A549 (cell line): ENCODE measurements around the gene CNDP1. TPM values are rescaled to one million over a fixed set of nuclear protein-coding genes. Genes with fewer than 3 reads are reported as not detected.
"Not testable (repeated sequence)": the region's sequence is repeated elsewhere in the genome, so short reads cannot be mapped to it uniquely, and the experiment has no call there.

Experiments used
- ATAC-seq, 2 experiments: fragments of 200-7000 bp in 1 of 2; fragments of >200 bp in 1 of 2; cut with Nextera tagmentation in 1 of 2; cut with Tn5 transposase in 1 of 2; 3 replicates each; pipeline versions ENCODE4 v1.8.0 to v1.9.1; 2018 to 2020; ENCODE audit warnings: mild to moderate bottlenecking in 1 of 2, moderate library complexity in 1 of 2
- CTCF ChIA-PET: fragments of 300-600 bp; sonication (Branson Sonifier 250); formaldehyde crosslinking; extraction: SDS; loops from one replicate; lab custom pipeline; 2021; ENCODE audit warnings: antibody characterized with exemption, inconsistent platforms; lab: Yijun Ruan, JAX
- POLR2A ChIA-PET: fragments of 350-600 bp; formaldehyde crosslinking; extraction: SDS; loops from one replicate; lab custom pipeline; 2021; ENCODE audit warnings: antibody characterized with exemption, inconsistent platforms; lab: Yijun Ruan, JAX
- DNase-seq, 2 experiments: peaks; one replicate each; pipeline versions ENCODE4 v3.0.0 to v3.0.0-alpha.2; 2011 to 2016; ENCODE audit warnings: low read depth in 1 of 2, low spot score in 1 of 2
- FAIRE-seq: peaks from 2 replicates; lab custom pipeline; 2011; peaks lifted over from hg19 to GRCh38; lab: Jason Lieb, UNC
- H3K27ac ChIP-seq, 2 experiments: fragments of >200 bp; sonication (Bioruptor Twin); formaldehyde crosslinking; 3 replicates each; pipeline ENCODE4 v1.5.1; 2016 to 2017
- H3K4me1 ChIP-seq: fragments of >200 bp; sonication (Bioruptor Twin); formaldehyde crosslinking; 3 replicates; pipeline ENCODE4 v1.6.1; 2016
- H3K4me2 ChIP-seq: fragments of >200 bp; sonication (Bioruptor Twin); formaldehyde crosslinking; 3 replicates; pipeline ENCODE4 v1.6.1; 2016
- H3K4me3 ChIP-seq: fragments of >200 bp; sonication (Bioruptor Twin); formaldehyde crosslinking; 3 replicates; pipeline ENCODE4 v1.5.1; 2016
- H3K9me3 ChIP-seq: fragments of >200 bp; sonication (Bioruptor Twin); formaldehyde crosslinking; 3 replicates; pipeline ENCODE4 v1.6.1; 2016
- BHLHE40 ChIP-seq: IDR thresholded peaks from 2 replicates; pipeline ENCODE4 v1.6.1; 2012; ENCODE audit warnings: low read depth, low read length, inconsistent platforms
- CBX2 ChIP-seq: fragments of 200-600 bp; sonication (generic); IDR thresholded peaks from 2 replicates; pipeline ENCODE4 v1.6.1; 2016; ENCODE audit warnings: low read depth, mild to moderate bottlenecking, borderline replicate concordance
- CHD4 ChIP-seq: fragments of 200-600 bp; sonication (generic); IDR thresholded peaks from 2 replicates; pipeline ENCODE4 v1.6.1; 2016; ENCODE audit warnings: antibody characterized with exemption, mild to moderate bottlenecking, borderline replicate concordance
- EP300 ChIP-seq, 2 experiments: fragments of >200 bp; sonication (Bioruptor Twin); formaldehyde crosslinking; IDR thresholded peaks; 2 replicates in 1 of 2; 3 replicates in 1 of 2; pipeline ENCODE4 v1.6.1; 2016 to 2017
- FOSL2 ChIP-seq, 2 experiments: fragments of 450-650 bp in 1 of 2; fragments of >200 bp in 1 of 2; sonication (Bioruptor Twin) in 1 of 2; formaldehyde crosslinking; IDR thresholded peaks; 2 replicates each; pipeline versions ENCODE4 v1.5.0 to v1.6.1; 2016 to 2020; ENCODE audit warnings: mild to moderate bottlenecking in 1 of 2, moderate library complexity in 1 of 2
- GATA3 ChIP-seq: IDR thresholded peaks from 2 replicates; pipeline ENCODE4 v1.6.1; 2012; ENCODE audit warnings: borderline replicate concordance
- HDAC2 ChIP-seq: fragments of 200-600 bp; sonication (generic); IDR thresholded peaks from 2 replicates; pipeline ENCODE4 v1.6.1; 2016
- HEYL ChIP-seq: fragments of 250-450 bp; sonication (Bioruptor Pico); IDR thresholded peaks from 2 replicates; pipeline ENCODE4 v1.8.0; 2021; ENCODE audit warnings: mild to moderate bottlenecking, moderate library complexity
- HOXB13 ChIP-seq: fragments of 250-450 bp; sonication (Bioruptor Pico); IDR thresholded peaks from 2 replicates; pipeline ENCODE4 v1.5.0; 2020; ENCODE audit warnings: low read depth, mild to moderate bottlenecking, moderate library complexity
- JUNB ChIP-seq: fragments of >200 bp; sonication (Bioruptor Twin); formaldehyde crosslinking; IDR thresholded peaks from 2 replicates; pipeline ENCODE4 v1.6.1; 2016
- KDM1A ChIP-seq: fragments of 200-600 bp; sonication (generic); IDR thresholded peaks from 2 replicates; pipeline ENCODE4 v1.6.1; 2016; ENCODE audit warnings: low read depth, mild to moderate bottlenecking
- KDM5A ChIP-seq: fragments of 200-600 bp; sonication (generic); IDR thresholded peaks from 2 replicates; pipeline ENCODE4 v1.6.1; 2016; ENCODE audit warnings: antibody characterized with exemption, mild to moderate bottlenecking
- MYC ChIP-seq: IDR thresholded peaks from 2 replicates; pipeline ENCODE4 v1.6.1; 2012; ENCODE audit warnings: mild to moderate bottlenecking, inconsistent platforms, low read length, improper control_type of control experiment, borderline replicate concordance
- POLR2A ChIP-seq: IDR thresholded peaks from 2 replicates; pipeline ENCODE4 v1.6.1; 2012; ENCODE audit warnings: mild to moderate bottlenecking, low read length
- RAD21 ChIP-seq, 2 experiments: fragments of >200 bp in 1 of 2; sonication (Bioruptor Twin) in 1 of 2; formaldehyde crosslinking in 1 of 2; IDR thresholded peaks in 1 of 2; conservative IDR thresholded peaks in 1 of 2; 2 replicates in 1 of 2; 3 replicates in 1 of 2; pipeline ENCODE4 v1.6.1; 2012 to 2018; ENCODE audit warnings: inconsistent platforms in 1 of 2
- RCOR1 ChIP-seq: fragments of 150-350 bp; IDR thresholded peaks from 2 replicates; pipeline ENCODE4 v1.6.1; 2014; ENCODE audit warnings: antibody characterized with exemption, low read length, low read depth
- RFX5 ChIP-seq: fragments of 450-650 bp; IDR thresholded peaks from 2 replicates; pipeline ENCODE4 v1.7.1; 2014; ENCODE audit warnings: antibody characterized with exemption, mild to moderate bottlenecking, moderate library complexity
- RNF2 ChIP-seq: fragments of 200-600 bp; sonication (generic); IDR thresholded peaks from 2 replicates; pipeline ENCODE4 v1.6.1; 2016; ENCODE audit warnings: low read depth, mild to moderate bottlenecking, antibody characterized with exemption, moderate library complexity, borderline replicate concordance
- SREBF2 ChIP-seq: fragments of 450-650 bp; IDR thresholded peaks from 2 replicates; pipeline ENCODE4 v1.6.1; 2014; ENCODE audit warnings: mild to moderate bottlenecking, moderate library complexity
- TP53 ChIP-seq: fragments of 250-450 bp; sonication (Bioruptor Pico); IDR thresholded peaks from 2 replicates; pipeline ENCODE4 v1.5.0; 2021; ENCODE audit warnings: mild to moderate bottlenecking, moderate library complexity
- ZFP36 ChIP-seq: fragments of 450-650 bp; IDR thresholded peaks from 2 replicates; pipeline ENCODE4 v1.6.1; 2014; ENCODE audit warnings: borderline replicate concordance; ENCODE audit not compliant: partially characterized antibody
- ZSCAN20 ChIP-seq: fragments of 250-450 bp; sonication (Bioruptor Pico); IDR thresholded peaks from 2 replicates; pipeline ENCODE4 v1.8.0; 2022; ENCODE audit warnings: mild to moderate bottlenecking, moderate library complexity
- WGBS: methylation state at CpG from one replicate; pipeline ENCODE4 v1.1.6; 2017; ENCODE audit errors: missing lambda C conversion rate; 5-methylcytosine and 5-hydroxymethylcytosine counted together
- polyA plus RNA-seq, 4 experiments: library from polyadenylated mRNA; depleted of rRNA in 3 of 4; stranded (reverse); fragments of >200 nt; fragmentation: RNase III in 1 of 4; extraction: RNeasy Plus Mini Kit Qiagen cat#74134 plus additional on column Dnase treatment in 1 of 4; gene quantifications; 2 replicates in 3 of 4; 3 replicates in 1 of 4; pipeline ENCODE4 v1.2.3, GENCODE V29; 2011 to 2017
- TF ChIP-seq, protein P1 (sequence below): fragments of 250-450 bp; sonication (Bioruptor Pico); IDR thresholded peaks from 2 replicates; pipeline ENCODE4 v1.5.0; 2020; ENCODE audit warnings: low read depth, mild to moderate bottlenecking, moderate library complexity
- TF ChIP-seq, protein P2 (sequence below): fragments of 200-600 bp; sonication (generic); IDR thresholded peaks from 2 replicates; pipeline ENCODE4 v1.6.1; 2016; ENCODE audit warnings: antibody characterized with exemption, mild to moderate bottlenecking, moderate library complexity
- TF ChIP-seq, protein P3 (sequence below): IDR thresholded peaks from 2 replicates; pipeline ENCODE4 v1.6.1; 2012; ENCODE audit warnings: low read depth, borderline replicate concordance
- TF ChIP-seq, protein P4 (sequence below): fragments of 450-650 bp; IDR thresholded peaks from 2 replicates; pipeline ENCODE4 v1.6.1; 2014; ENCODE audit warnings: antibody characterized with exemption
- TF ChIP-seq, protein P5 (sequence below): fragments of >200 bp; sonication (Bioruptor Twin); formaldehyde crosslinking; IDR thresholded peaks from 2 replicates; pipeline ENCODE4 v1.6.1; 2016
- TF ChIP-seq, protein P6 (sequence below): IDR thresholded peaks from 2 replicates; pipeline ENCODE4 v1.6.1; 2012

Gene CNDP1
- polyA plus RNA-seq, 2 of the 4 experiments (the other 2 are of a cell fraction) = 0.16 TPM; not detected in 1

DNA sequence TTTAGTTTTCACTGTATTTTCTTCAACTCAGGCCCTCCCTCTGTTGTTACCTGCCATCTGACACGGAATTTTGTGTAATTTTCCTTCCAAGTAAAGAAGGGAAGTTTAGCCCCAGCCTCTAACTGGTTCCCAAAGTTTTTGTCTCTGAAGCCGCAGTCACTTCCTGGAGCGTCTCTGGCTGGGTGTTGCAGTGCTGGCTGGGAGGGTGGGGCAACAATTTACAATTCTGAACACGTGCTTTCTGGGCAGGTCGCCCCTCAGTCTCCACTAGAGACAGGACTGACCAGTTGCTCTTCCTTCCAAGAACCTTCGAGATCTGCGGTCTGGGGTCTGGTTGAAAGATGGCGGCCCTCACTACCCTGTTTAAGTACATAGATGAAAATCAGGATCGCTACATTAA, 34.7 kb upstream of the CNDP1 start:
- H3K27ac ChIP-seq = no peak overlapping the region
- 80% methylated on average over 9 of the region's 9 CpGs for WGBS
- POLR2A ChIA-PET = no interaction called here
- FAIRE-seq = no peak
- peaks cover 6% of the 10 kb centered on the region; the same call in 1 of the 3 replicates for H3K4me1 ChIP-seq
- no peaks in the 10 kb centered on the region for H3K9me3 ChIP-seq
- ATAC-seq = no peak
- H3K4me2 ChIP-seq = no peak overlapping the region
- TF ChIP-seq FOSL2 (IDR thresholded peaks at IDR 0.05) (no peak), FOSL2 (CRISPR knock-in tag; IDR thresholded peaks at IDR 0.05) (no peak), KDM1A (no peak), RCOR1 (no peak), KDM5A (no peak), HOXB13 (CRISPR knock-in tag) (no peak), RNF2 (no peak), BHLHE40 (no peak), GATA3 (no peak), TP53 (no peak), MYC (no peak), RAD21 (conservative IDR thresholded peaks at IDR 0.05 in 1 of 2, IDR thresholded peaks at IDR 0.05 in 1 of 2) (no peak), RFX5 (no peak), HDAC2 (no peak), CHD4 (no peak), SREBF2 (no peak), ZSCAN20 (CRISPR knock-in tag) (no peak), POLR2A (no peak)
- TF ChIP-seq, protein P1, sequence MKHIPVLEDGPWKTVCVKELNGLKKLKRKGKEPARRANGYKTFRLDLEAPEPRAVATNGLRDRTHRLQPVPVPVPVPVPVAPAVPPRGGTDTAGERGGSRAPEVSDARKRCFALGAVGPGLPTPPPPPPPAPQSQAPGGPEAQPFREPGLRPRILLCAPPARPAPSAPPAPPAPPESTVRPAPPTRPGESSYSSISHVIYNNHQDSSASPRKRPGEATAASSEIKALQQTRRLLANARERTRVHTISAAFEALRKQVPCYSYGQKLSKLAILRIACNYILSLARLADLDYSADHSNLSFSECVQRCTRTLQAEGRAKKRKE (CRISPR knock-in tag) = no peak
- TF ChIP-seq, protein P2, sequence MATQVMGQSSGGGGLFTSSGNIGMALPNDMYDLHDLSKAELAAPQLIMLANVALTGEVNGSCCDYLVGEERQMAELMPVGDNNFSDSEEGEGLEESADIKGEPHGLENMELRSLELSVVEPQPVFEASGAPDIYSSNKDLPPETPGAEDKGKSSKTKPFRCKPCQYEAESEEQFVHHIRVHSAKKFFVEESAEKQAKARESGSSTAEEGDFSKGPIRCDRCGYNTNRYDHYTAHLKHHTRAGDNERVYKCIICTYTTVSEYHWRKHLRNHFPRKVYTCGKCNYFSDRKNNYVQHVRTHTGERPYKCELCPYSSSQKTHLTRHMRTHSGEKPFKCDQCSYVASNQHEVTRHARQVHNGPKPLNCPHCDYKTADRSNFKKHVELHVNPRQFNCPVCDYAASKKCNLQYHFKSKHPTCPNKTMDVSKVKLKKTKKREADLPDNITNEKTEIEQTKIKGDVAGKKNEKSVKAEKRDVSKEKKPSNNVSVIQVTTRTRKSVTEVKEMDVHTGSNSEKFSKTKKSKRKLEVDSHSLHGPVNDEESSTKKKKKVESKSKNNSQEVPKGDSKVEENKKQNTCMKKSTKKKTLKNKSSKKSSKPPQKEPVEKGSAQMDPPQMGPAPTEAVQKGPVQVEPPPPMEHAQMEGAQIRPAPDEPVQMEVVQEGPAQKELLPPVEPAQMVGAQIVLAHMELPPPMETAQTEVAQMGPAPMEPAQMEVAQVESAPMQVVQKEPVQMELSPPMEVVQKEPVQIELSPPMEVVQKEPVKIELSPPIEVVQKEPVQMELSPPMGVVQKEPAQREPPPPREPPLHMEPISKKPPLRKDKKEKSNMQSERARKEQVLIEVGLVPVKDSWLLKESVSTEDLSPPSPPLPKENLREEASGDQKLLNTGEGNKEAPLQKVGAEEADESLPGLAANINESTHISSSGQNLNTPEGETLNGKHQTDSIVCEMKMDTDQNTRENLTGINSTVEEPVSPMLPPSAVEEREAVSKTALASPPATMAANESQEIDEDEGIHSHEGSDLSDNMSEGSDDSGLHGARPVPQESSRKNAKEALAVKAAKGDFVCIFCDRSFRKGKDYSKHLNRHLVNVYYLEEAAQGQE = no peak
- TF ChIP-seq, protein P3, sequence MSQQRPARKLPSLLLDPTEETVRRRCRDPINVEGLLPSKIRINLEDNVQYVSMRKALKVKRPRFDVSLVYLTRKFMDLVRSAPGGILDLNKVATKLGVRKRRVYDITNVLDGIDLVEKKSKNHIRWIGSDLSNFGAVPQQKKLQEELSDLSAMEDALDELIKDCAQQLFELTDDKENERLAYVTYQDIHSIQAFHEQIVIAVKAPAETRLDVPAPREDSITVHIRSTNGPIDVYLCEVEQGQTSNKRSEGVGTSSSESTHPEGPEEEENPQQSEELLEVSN = no peak
- CTCF ChIA-PET = no interaction called here
- no peak overlapping the region for H3K4me3 ChIP-seq
- DNase-seq = no peak

DNA sequence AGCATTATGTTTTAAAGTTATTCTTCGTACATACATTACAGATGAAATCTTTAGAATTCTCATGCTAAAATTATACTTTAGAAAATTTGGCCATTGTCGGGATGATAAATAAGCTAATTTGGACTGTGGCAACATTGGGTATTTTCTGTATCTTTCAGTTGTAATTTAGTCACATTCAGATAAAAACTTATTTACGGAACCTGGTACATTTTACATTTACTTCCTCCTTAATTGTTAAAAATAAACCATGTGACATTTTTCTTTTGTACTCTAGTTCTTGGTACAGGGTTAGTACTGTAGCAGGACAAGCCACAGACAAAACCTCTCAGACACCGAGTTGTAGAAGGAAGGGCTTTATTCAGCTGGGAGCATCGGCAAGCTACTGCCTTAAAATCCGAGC, 33.9 kb upstream of the CNDP1 start:
- FAIRE-seq = no peak
- H3K4me3 ChIP-seq = no peak overlapping the region

DNA sequence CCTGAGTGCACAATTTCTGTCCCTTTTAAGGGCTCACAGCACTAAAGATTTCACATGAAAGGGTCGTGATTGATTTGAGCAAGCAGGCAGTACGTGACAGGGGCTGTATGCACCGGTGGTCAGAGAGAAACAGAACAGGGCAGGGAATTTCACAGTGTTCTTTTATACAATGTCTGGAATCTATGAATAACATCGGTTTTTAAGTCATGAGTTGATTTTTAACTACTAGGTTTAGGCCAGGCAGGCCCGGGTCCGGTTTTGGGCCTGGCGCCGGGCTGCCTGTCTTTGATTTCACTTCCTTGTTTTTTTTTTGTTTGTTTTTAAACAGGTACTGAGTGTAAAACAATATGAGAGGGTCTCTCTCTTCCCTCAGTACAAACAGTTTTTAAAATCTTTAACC, 33.5 kb upstream of the CNDP1 start:
- CTCF ChIA-PET, ATAC-seq, H3K9me3 ChIP-seq, DNase-seq, FAIRE-seq, H3K4me1 ChIP-seq, H3K4me2 ChIP-seq, H3K4me3 ChIP-seq, H3K27ac ChIP-seq, POLR2A ChIA-PET: not testable (repeated sequence)
- WGBS = 83% methylated on average over 8 of the region's 8 CpGs

More for the DNA sequence above, 33.9 kb upstream of the CNDP1 start:
- POLR2A ChIA-PET = no interaction called here
- H3K27ac ChIP-seq = no peak overlapping the region
- WGBS = 89% methylated on average over 6 of the region's 6 CpGs
- CTCF ChIA-PET = no interaction called here
- H3K4me1 ChIP-seq = peaks cover 6% of the 10 kb centered on the region; the same call in 1 of the 3 replicates
- no peaks in the 10 kb centered on the region for H3K9me3 ChIP-seq
- ATAC-seq (no peak), DNase-seq (no peak)
- TF ChIP-seq, protein P4, sequence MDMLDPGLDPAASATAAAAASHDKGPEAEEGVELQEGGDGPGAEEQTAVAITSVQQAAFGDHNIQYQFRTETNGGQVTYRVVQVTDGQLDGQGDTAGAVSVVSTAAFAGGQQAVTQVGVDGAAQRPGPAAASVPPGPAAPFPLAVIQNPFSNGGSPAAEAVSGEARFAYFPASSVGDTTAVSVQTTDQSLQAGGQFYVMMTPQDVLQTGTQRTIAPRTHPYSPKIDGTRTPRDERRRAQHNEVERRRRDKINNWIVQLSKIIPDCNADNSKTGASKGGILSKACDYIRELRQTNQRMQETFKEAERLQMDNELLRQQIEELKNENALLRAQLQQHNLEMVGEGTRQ = no peak
- TF ChIP-seq, protein P1 (CRISPR knock-in tag) = no peak
- no peak for TF ChIP-seq TP53
- no peak for TF ChIP-seq EP300 (IDR thresholded peaks at IDR 0.05)
- TF ChIP-seq ZFP36 = no peak
- no peak for TF ChIP-seq JUNB
- TF ChIP-seq, protein P5, sequence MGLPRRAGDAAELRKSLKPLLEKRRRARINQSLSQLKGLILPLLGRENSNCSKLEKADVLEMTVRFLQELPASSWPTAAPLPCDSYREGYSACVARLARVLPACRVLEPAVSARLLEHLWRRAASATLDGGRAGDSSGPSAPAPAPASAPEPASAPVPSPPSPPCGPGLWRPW = no peak
- no peak for TF ChIP-seq POLR2A
- TF ChIP-seq CBX2 = no peak
- TF ChIP-seq RFX5 = no peak
- TF ChIP-seq HEYL (CRISPR knock-in tag) = no peak
- TF ChIP-seq, protein P6, sequence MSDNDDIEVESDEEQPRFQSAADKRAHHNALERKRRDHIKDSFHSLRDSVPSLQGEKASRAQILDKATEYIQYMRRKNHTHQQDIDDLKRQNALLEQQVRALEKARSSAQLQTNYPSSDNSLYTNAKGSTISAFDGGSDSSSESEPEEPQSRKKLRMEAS = no peak
- no peak overlapping the region for H3K4me2 ChIP-seq
